H1 (cell line): ENCODE measurements around the gene PAX5. TPM values are rescaled to one million over a fixed set of nuclear protein-coding genes. Genes with fewer than 3 reads are reported as not detected.

Source experiments
- CTCF ChIA-PET: fragments of 300-600 bp; sonication (Branson Sonifier 250); formaldehyde crosslinking; loops from one replicate; lab custom pipeline; 2021; ENCODE audit not compliant: partially characterized antibody; lab: Charles Lee
- POLR2A ChIA-PET: fragments of 300-600 bp; sonication (Branson Sonifier 250); formaldehyde crosslinking; loops from one replicate; lab custom pipeline; 2021; ENCODE audit warnings: inconsistent platforms; ENCODE audit not compliant: partially characterized antibody; lab: Charles Lee
- DNase-seq, 2 experiments: peaks; one replicate each; pipeline versions ENCODE4 v3.0.0 to v3.0.0-alpha.2; 2010 to 2022; ENCODE audit warnings: low spot score in 2 of 2, low read depth in 1 of 2, mixed read lengths in 1 of 2
- FAIRE-seq: peaks from 2 replicates; lab custom pipeline; 2011; peaks lifted over from hg19 to GRCh38; lab: Jason Lieb, UNC
- H2AFZ ChIP-seq: 2 replicates; pipeline ENCODE4 v1.8.1; 2012; ENCODE audit warnings: low read length, inconsistent platforms
- H2AK5ac ChIP-seq: 2 replicates; pipeline ENCODE4 v1.6.1; 2013; ENCODE audit warnings: low read depth, low read length
- H2BK120ac ChIP-seq: replicated peaks from 2 replicates; pipeline ENCODE3; 2013; ENCODE audit warnings: low read depth, low read length, inconsistent platforms
- H2BK12ac ChIP-seq: 2 replicates; pipeline ENCODE4 v1.6.1; 2013; ENCODE audit warnings: low read depth, low read length
- H2BK15ac ChIP-seq: 2 replicates; pipeline ENCODE4 v1.6.1; 2013; ENCODE audit warnings: low read length
- H2BK20ac ChIP-seq: 2 replicates; pipeline ENCODE4 v1.6.1; 2013; ENCODE audit warnings: low read length
- H2BK5ac ChIP-seq: 2 replicates; pipeline ENCODE4 v1.6.1; 2013; ENCODE audit warnings: low read depth, low read length
- H3K14ac ChIP-seq: 2 replicates; pipeline ENCODE4 v1.6.1; 2013; ENCODE audit warnings: inconsistent platforms; ENCODE audit not compliant: insufficient read length
- H3K18ac ChIP-seq: 2 replicates; pipeline ENCODE4 v1.6.1; 2013; ENCODE audit warnings: low read length; ENCODE audit errors: extremely low read depth
- H3K23ac ChIP-seq: 2 replicates; pipeline ENCODE4 v1.6.1; 2013; ENCODE audit warnings: inconsistent platforms; ENCODE audit not compliant: insufficient read length
- H3K23me2 ChIP-seq: 2 replicates; pipeline ENCODE4 v1.6.1; 2013; ENCODE audit warnings: low read depth, low read length
- H3K27ac ChIP-seq: 2 replicates; pipeline ENCODE4 v1.6.1; 2011; ENCODE audit warnings: low read depth, low read length, inconsistent platforms
- H3K27me3 ChIP-seq, 4 experiments: replicated peaks in 1 of 4; 1 replicate in 1 of 4; 2 replicates in 3 of 4; pipeline versions ENCODE4 v1.6.1 to v1.8.1; 2011 to 2013; ENCODE audit warnings: low read length in 3 of 4, mild to moderate bottlenecking in 3 of 4, inconsistent platforms in 2 of 4, mixed read lengths in 2 of 4, moderate library complexity in 1 of 4; ENCODE audit not compliant: control insufficient read depth in 3 of 4, insufficient read depth in 3 of 4; ENCODE audit errors: extremely low read depth in 1 of 4
- H3K36me3 ChIP-seq, 4 experiments: 2 replicates each; pipeline versions ENCODE4 v1.6.1 to v1.8.1; 2011 to 2013; ENCODE audit warnings: mild to moderate bottlenecking in 4 of 4, low read length in 3 of 4, moderate library complexity in 2 of 4, control low read depth in 1 of 4, inconsistent platforms in 1 of 4; ENCODE audit not compliant: insufficient read depth in 4 of 4, control insufficient read depth in 2 of 4
- H3K4ac ChIP-seq: replicated peaks from 2 replicates; pipeline ENCODE3; 2013; ENCODE audit warnings: low read length, low read depth, mixed read lengths, inconsistent platforms; ENCODE audit not compliant: insufficient read length
- H3K4me1 ChIP-seq, 4 experiments: replicated peaks in 1 of 4; 1 replicate in 1 of 4; 2 replicates in 3 of 4; pipeline versions ENCODE4 v1.6.1 to v1.8.1; 2011 to 2013; ENCODE audit warnings: low read length in 3 of 4, inconsistent platforms in 2 of 4, mixed read lengths in 1 of 4; ENCODE audit not compliant: insufficient read depth in 4 of 4, control insufficient read depth in 3 of 4
- H3K4me2 ChIP-seq, 2 experiments: 2 replicates each; pipeline versions ENCODE4 v1.6.1 to v1.8.1; 2011 to 2013; ENCODE audit warnings: low read depth in 2 of 2, low read length in 2 of 2, control low read depth in 1 of 2, inconsistent platforms in 1 of 2, mild to moderate bottlenecking in 1 of 2; ENCODE audit not compliant: insufficient read depth in 1 of 2
- H3K4me3 ChIP-seq, 4 experiments: fragments of 200-600, 300-600 bp in 1 of 4; sonication (generic), shearing (Covaris generic), sonication (Bioruptor Twin) in 1 of 4; 2 replicates each; pipeline versions ENCODE4 v1.5.1 to v1.8.1; 2011 to 2016; ENCODE audit warnings: low read length in 4 of 4, low read depth in 3 of 4, control low read depth in 2 of 4, inconsistent platforms in 2 of 4, mild to moderate bottlenecking in 2 of 4, mixed read lengths in 1 of 4, moderate library complexity in 1 of 4; ENCODE audit not compliant: insufficient read depth in 2 of 4; ENCODE audit errors: extremely low read depth in 1 of 4
- H3K56ac ChIP-seq: replicated peaks from 2 replicates; pipeline ENCODE3; 2013; ENCODE audit warnings: low read depth, mild to moderate bottlenecking, mixed read lengths, low read length, inconsistent platforms; ENCODE audit not compliant: insufficient read length
- H3K79me1 ChIP-seq: 2 replicates; pipeline ENCODE4 v1.6.1; 2013; ENCODE audit warnings: low read depth, low read length, control low read depth
- H3K79me2 ChIP-seq, 2 experiments: 2 replicates each; pipeline versions ENCODE4 v1.6.1 to v1.8.1; 2012 to 2013; ENCODE audit warnings: low read length in 2 of 2, mild to moderate bottlenecking in 2 of 2, inconsistent platforms in 1 of 2; ENCODE audit not compliant: insufficient read depth in 2 of 2, control insufficient read depth in 1 of 2
- H3K9ac ChIP-seq, 4 experiments: replicated peaks in 1 of 4; 1 replicate in 1 of 4; 2 replicates in 3 of 4; pipeline versions ENCODE4 v1.6.1 to v1.8.1; 2011 to 2013; ENCODE audit warnings: low read depth in 3 of 4, low read length in 3 of 4, control low read depth in 2 of 4, mild to moderate bottlenecking in 2 of 4, moderate library complexity in 2 of 4, inconsistent platforms in 1 of 4; ENCODE audit errors: extremely low read depth in 1 of 4
- H3K9me3 ChIP-seq, 2 experiments: 2 replicates each; pipeline versions ENCODE4 v1.6.1 to v1.8.1; 2012 to 2013; ENCODE audit warnings: mild to moderate bottlenecking in 2 of 2, moderate library complexity in 2 of 2, control low read depth in 1 of 2, inconsistent platforms in 1 of 2, low read depth in 1 of 2, low read length in 1 of 2, mixed read lengths in 1 of 2; ENCODE audit not compliant: insufficient read depth in 2 of 2
- H4K20me1 ChIP-seq, 2 experiments: replicated peaks in 1 of 2; 2 replicates each; pipeline versions ENCODE3 to v1.8.1; 2011 to 2013; ENCODE audit warnings: inconsistent platforms in 2 of 2, low read length in 2 of 2, mild to moderate bottlenecking in 1 of 2; ENCODE audit not compliant: insufficient read depth in 2 of 2, control insufficient read depth in 1 of 2
- H4K5ac ChIP-seq: 2 replicates; pipeline ENCODE4 v1.6.1; 2013; ENCODE audit warnings: low read length, low read depth, mixed read lengths, inconsistent platforms; ENCODE audit not compliant: insufficient read length
- H4K8ac ChIP-seq: 2 replicates; pipeline ENCODE4 v1.8.0; 2013; ENCODE audit warnings: mild to moderate bottlenecking, moderate library complexity, low read length, inconsistent platforms; ENCODE audit not compliant: insufficient read depth; ENCODE audit errors: extremely low read depth
- H4K91ac ChIP-seq: replicated peaks from 2 replicates; pipeline ENCODE3; 2013; ENCODE audit warnings: low read length, mixed read lengths, inconsistent platforms; ENCODE audit not compliant: insufficient read length
- CEBPB ChIP-seq: IDR thresholded peaks from 2 replicates; pipeline ENCODE4 v1.6.1; 2012; ENCODE audit warnings: low read depth, low read length
- CHD2 ChIP-seq: IDR thresholded peaks from 2 replicates; pipeline ENCODE4 v1.6.1; 2012; ENCODE audit warnings: low read length, improper control_type of control experiment
- KDM4A ChIP-seq: IDR thresholded peaks from one replicate; pipeline ENCODE4 v1.7.1; 2012; ENCODE audit warnings: low read depth, mild to moderate bottlenecking, moderate library complexity, low read length, inconsistent platforms; ENCODE audit not compliant: severe bottlenecking
- TEAD4 ChIP-seq: IDR thresholded peaks from 2 replicates; pipeline ENCODE4 v1.6.1; 2012; ENCODE audit warnings: low read depth, low read length, inconsistent platforms, mixed read lengths
- WGBS, 2 experiments: shearing (Covaris generic) in 1 of 2; methylation state at CpG; one replicate each; pipeline versions ENCODE4 v1.1.6 to v1.1.7; 2013 to 2015; ENCODE audit warnings: low lambda C conversion rate in 2 of 2, mixed read lengths in 2 of 2, inconsistent platforms in 1 of 2, low coverage in 1 of 2, missing lambda C conversion rate in 1 of 2; ENCODE audit not compliant: insufficient replicate concordance in 2 of 2, insufficient coverage in 1 of 2, insufficient read length in 1 of 2; ENCODE audit errors: extremely low coverage in 1 of 2, missing lambda C conversion rate in 1 of 2; 5-methylcytosine and 5-hydroxymethylcytosine counted together
- polyA plus RNA-seq, 7 experiments: library from polyadenylated mRNA; depleted of rRNA in 3 of 7; stranded (reverse) in 5 of 7; unstranded in 2 of 7; fragments of >200 nt in 5 of 7; fragments of 200-250 nt in 2 of 7; gene quantifications; 1 replicate in 5 of 7; 2 replicates in 1 of 7; 4 replicates in 1 of 7; pipeline versions ENCODE4 v1.2.1 to v1.2.3, GENCODE V29; 2011 to 2013; ENCODE audit warnings: missing spikeins in 2 of 7, mixed read lengths in 2 of 7
- total RNA-seq: library from RNA; stranded (reverse); fragmentation: NEBNext Ultra II Directional; extraction: Animal tissue kit (Norgen Biotek cat#: 25700); gene quantifications from 2 replicates; pipeline ENCODE4 v1.2.1, GENCODE V29; 2021

PAX5 gene
- total and polyA plus RNA-seq, 2 of the 8 experiments (the other 6 are each of a cell fraction or from before 2014, with no cell fraction given): 0.29 to 0.43 TPM

DNA sequence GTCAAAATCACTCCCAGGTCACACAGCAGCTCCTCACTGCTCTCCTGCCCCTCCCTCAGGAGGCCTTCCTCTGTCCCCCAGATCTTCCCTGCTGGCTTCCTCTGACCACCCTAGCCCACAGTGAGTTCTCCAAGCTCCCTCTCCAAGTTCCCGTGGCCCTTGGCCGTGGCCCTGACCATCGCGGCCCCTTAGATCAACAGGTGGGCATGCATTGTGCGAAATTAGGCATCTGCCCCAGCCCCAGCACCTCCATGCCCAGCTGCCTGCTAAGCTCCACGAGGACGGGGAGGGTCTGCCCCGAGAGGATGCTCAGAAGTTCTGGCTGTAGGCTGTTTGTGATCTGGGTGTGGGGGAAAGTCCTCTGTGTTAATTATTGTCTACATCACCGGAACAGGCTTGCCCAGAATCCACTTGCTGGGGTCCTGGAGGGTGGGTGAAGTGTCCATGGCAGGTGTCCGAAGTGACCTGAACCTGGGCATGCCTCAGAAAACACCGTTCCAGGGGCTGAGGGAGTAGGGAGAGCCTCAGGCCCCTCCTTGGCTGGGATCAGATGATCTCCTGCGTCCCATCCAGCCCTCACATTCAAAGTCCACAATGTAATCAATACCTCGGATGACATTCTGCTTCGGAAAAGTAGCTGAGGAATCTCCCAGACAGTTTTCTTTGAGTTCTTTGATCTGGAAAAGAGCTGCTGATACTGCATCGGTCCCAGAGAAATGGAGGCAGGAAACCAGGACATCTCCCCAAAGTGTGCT lies 194.8 kb downstream of the PAX5 start:
- Histone ChIP-seq H3K4me3 (no peak overlapping the region), H3K9ac (no peak overlapping the region), H3K56ac (no peak overlapping the region), H2BK5ac (no peak overlapping the region), H3K9me3 (no peaks in the 10 kb centered on the region), H4K5ac (no peak overlapping the region), H3K36me3 (no peaks in the 10 kb centered on the region), H3K79me2 (no peaks in the 10 kb centered on the region), H3K23ac (no peak overlapping the region), H3K27me3 (no peaks in the 10 kb centered on the region; a peak in 1 of 7 replicates), H2BK15ac (no peak overlapping the region), H4K91ac (no peak overlapping the region), H3K14ac (no peak overlapping the region), H4K20me1 (peaks cover 0 to 3% of the 10 kb centered on the region in 2 experiments), H3K4me2 (no peak overlapping the region), H2BK120ac (no peak overlapping the region), H3K4me1 (peaks cover 2 to 24% (median 12%) of the 10 kb centered on the region in 4 experiments), H2AFZ (no peak overlapping the region), H2BK20ac (no peak overlapping the region), H3K27ac (no peak overlapping the region), H3K4ac (no peak overlapping the region), H4K8ac (0 out of 2 replicates have a peak overlapping the region, but pooled peaks have one; percentile 11), H3K18ac (no peak overlapping the region), H2AK5ac (no peak overlapping the region), H3K79me1 (no peaks in the 10 kb centered on the region), H2BK12ac (no peak overlapping the region; the same call in 1 of the 2 replicates), H3K23me2 (peaks cover 3% of the 10 kb centered on the region)
- ChIA-PET POLR2A (no interaction called here), CTCF (interaction anchor here (0.6 to 8.8 kb wide), 7 partner anchors 16 to 73 kb away, joined by 3 to 69 read pairs (median 9); no protein-coding TSS in a partner anchor)
- WGBS, 2 experiments: 85% methylated on average over 15 of the region's 15 CpGs; no CpG with 5 or more reads in 1 of the 2 experiments
- DNase-seq (no peak), FAIRE-seq (no peak)
- TF ChIP-seq KDM4A (no peak), TEAD4 (no peak), CEBPB (no peak), CHD2 (no peak)
